K562 (cell line): ENCODE data around the gene TMEM267. TPM values are rescaled to one million over a fixed set of nuclear protein-coding genes. Genes with fewer than 3 reads are reported as not detected.

Experiments used
- CBX2 ChIP-seq: fragments of 200-600 bp; sonication (generic); IDR thresholded peaks from one replicate; pipeline ENCODE4 v1.6.1; 2012; ENCODE audit warnings: mild to moderate bottlenecking, low read length, inconsistent platforms; ENCODE audit not compliant: insufficient read depth, poor library complexity, severe bottlenecking
- E2F5 ChIP-seq: sonication (generic); formaldehyde crosslinking; IDR thresholded peaks from 2 replicates; pipeline ENCODE4 v1.8.0; 2022; ENCODE audit warnings: mild to moderate bottlenecking, missing genetic modification reagents
- GTF2E2 ChIP-seq: fragments of 200-800 bp; sonication (Bioruptor generic); IDR thresholded peaks from 2 replicates; pipeline ENCODE4 v1.6.1; 2016; ENCODE audit warnings: missing genetic modification characterization, missing compliant biosample characterization
- MBD2 ChIP-seq: sonication (generic); IDR thresholded peaks from 2 replicates; pipeline ENCODE4 v1.6.1; 2016; ENCODE audit warnings: low read depth, borderline replicate concordance
- NFYB ChIP-seq: IDR thresholded peaks from 2 replicates; pipeline ENCODE4 v1.6.1; 2011; ENCODE audit warnings: mild to moderate bottlenecking, moderate library complexity; ENCODE audit not compliant: insufficient read length; ENCODE audit errors: extremely low read depth
- PATZ1 ChIP-seq: fragments of 250-450 bp; sonication (Bioruptor Pico); IDR thresholded peaks from 2 replicates; pipeline ENCODE4 v1.5.0; 2020; ENCODE audit warnings: mild to moderate bottlenecking, borderline replicate concordance
- POLR2AphosphoS5 ChIP-seq: IDR thresholded peaks from 2 replicates; pipeline ENCODE4 v1.6.1; 2011; ENCODE audit warnings: mild to moderate bottlenecking, low read depth, low read length, moderate library complexity; ENCODE audit not compliant: control insufficient read depth, insufficient read depth
- ZBTB17 ChIP-seq: fragments of 450-650 bp; formaldehyde crosslinking; IDR thresholded peaks from 2 replicates; pipeline ENCODE4 v1.4.0; 2020; ENCODE audit warnings: mild to moderate bottlenecking
- ZBTB40 ChIP-seq, 2 experiments: fragments of 450-650 bp in 1 of 2; sonication (generic) in 1 of 2; formaldehyde crosslinking in 1 of 2; IDR thresholded peaks; 2 replicates each; pipeline versions ENCODE4 v1.7.1 to v1.9.0; 2016 to 2022; ENCODE audit warnings: inconsistent platforms in 1 of 2, mild to moderate bottlenecking in 1 of 2, missing genetic modification reagents in 1 of 2
- ZFP1 ChIP-seq: fragments of 450-650 bp; formaldehyde crosslinking; IDR thresholded peaks from 2 replicates; pipeline ENCODE4 v1.4.0; 2020; ENCODE audit warnings: mild to moderate bottlenecking, mixed read lengths
- ZNF12 ChIP-seq: sonication (generic); formaldehyde crosslinking; IDR thresholded peaks from 2 replicates; pipeline ENCODE4 v1.4.0; 2020; ENCODE audit warnings: mild to moderate bottlenecking, missing genetic modification reagents
- ZNF644 ChIP-seq: fragments of 200-800 bp; sonication (Bioruptor generic); IDR thresholded peaks from 2 replicates; pipeline ENCODE4 v1.6.1; 2016; ENCODE audit warnings: low read depth, missing genetic modification characterization, missing compliant biosample characterization
- polyA plus RNA-seq, 8 experiments: library from polyadenylated mRNA; depleted of rRNA in 4 of 8; stranded (reverse) in 5 of 8; unstranded in 3 of 8; fragments of >200 nt; fragmentation: Nextera tagmentation in 2 of 8; fragmentation: Illumina TruSeq in 1 of 8; extraction: Ambion mirVana in 2 of 8; extraction: Trizol in 1 of 8; gene quantifications; 2 replicates each; pipeline versions ENCODE4 v1.2.1 to v1.2.3, GENCODE V29; 2011 to 2014; ENCODE audit warnings: inconsistent platforms in 1 of 8, missing spikeins in 1 of 8
- total RNA-seq, 7 experiments: library from RNA; depleted of rRNA in 6 of 7; stranded (reverse); fragments of >200 nt in 6 of 7; fragmentation: Illumina TruSeq in 2 of 7; extraction: Trizol in 2 of 7; gene quantifications; 2 replicates each; pipeline versions ENCODE4 v1.2.1 to v1.2.3, GENCODE V29; 2011 to 2021; ENCODE audit warnings: low replicate concordance in 1 of 7

Gene TMEM267
- total and polyA plus RNA-seq, 9 of the 15 experiments (the other 6 are each of a cell fraction or from before 2014, with no cell fraction given), result 8.1 to 61.1 (median 17.8) TPM

GRCh38 chr5:43415935-43416802, 67.5 kb downstream of the TMEM267 start (continued):
- TF ChIP-seq ZBTB40 (IDR thresholded peaks at IDR 0.05) (no peak), ZBTB40 (CRISPR knock-in tag; IDR thresholded peaks at IDR 0.05) (no peak), ZNF644 (tag) (0 out of 2 replicates have a peak, but pooled peaks have one; percentile 55), E2F5 (CRISPR knock-in tag) (no peak), ZFP1 (CRISPR knock-in tag) (no peak), NFYB (no peak), POLR2AphosphoS5 (peak; percentile 91), ZNF12 (no peak), MBD2 (peak; percentile 50; the same call in 1 of the 2 replicates), ZBTB17 (CRISPR knock-in tag) (no peak), CBX2 (no peak), GTF2E2 (tag) (0 out of 2 replicates have a peak, but pooled peaks have one; percentile 39), PATZ1 (CRISPR knock-in tag) (no peak)
